ENCODE results near the gene GPR173.

DNA sequence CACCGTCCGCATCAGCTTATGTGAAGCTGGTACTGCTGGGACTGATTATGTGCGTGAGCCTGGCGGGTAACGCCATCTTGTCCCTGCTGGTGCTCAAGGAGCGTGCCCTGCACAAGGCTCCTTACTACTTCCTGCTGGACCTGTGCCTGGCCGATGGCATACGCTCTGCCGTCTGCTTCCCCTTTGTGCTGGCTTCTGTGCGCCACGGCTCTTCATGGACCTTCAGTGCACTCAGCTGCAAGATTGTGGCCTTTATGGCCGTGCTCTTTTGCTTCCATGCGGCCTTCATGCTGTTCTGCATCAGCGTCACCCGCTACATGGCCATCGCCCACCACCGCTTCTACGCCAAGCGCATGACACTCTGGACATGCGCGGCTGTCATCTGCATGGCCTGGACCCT is 28.1 kb downstream of the GPR173 start:
- TF ChIP-seq, protein P1, sequence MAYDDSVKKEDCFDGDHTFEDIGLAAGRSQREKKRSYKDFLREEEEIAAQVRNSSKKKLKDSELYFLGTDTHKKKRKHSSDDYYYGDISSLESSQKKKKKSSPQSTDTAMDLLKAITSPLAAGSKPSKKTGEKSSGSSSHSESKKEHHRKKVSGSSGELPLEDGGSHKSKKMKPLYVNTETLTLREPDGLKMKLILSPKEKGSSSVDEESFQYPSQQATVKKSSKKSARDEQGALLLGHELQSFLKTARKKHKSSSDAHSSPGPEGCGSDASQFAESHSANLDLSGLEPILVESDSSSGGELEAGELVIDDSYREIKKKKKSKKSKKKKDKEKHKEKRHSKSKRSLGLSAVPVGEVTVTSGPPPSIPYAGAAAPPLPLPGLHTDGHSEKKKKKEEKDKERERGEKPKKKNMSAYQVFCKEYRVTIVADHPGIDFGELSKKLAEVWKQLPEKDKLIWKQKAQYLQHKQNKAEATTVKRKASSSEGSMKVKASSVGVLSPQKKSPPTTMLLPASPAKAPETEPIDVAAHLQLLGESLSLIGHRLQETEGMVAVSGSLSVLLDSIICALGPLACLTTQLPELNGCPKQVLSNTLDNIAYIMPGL (CRISPR knock-in tag; IDR thresholded peaks at IDR 0.05): no peak
- TF ChIP-seq, protein P2, sequence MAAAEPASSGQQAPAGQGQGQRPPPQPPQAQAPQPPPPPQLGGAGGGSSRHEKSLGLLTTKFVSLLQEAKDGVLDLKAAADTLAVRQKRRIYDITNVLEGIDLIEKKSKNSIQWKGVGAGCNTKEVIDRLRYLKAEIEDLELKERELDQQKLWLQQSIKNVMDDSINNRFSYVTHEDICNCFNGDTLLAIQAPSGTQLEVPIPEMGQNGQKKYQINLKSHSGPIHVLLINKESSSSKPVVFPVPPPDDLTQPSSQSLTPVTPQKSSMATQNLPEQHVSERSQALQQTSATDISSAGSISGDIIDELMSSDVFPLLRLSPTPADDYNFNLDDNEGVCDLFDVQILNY (CRISPR knock-in tag; IDR thresholded peaks at IDR 0.05): no peak
- TF ChIP-seq, protein P3, sequence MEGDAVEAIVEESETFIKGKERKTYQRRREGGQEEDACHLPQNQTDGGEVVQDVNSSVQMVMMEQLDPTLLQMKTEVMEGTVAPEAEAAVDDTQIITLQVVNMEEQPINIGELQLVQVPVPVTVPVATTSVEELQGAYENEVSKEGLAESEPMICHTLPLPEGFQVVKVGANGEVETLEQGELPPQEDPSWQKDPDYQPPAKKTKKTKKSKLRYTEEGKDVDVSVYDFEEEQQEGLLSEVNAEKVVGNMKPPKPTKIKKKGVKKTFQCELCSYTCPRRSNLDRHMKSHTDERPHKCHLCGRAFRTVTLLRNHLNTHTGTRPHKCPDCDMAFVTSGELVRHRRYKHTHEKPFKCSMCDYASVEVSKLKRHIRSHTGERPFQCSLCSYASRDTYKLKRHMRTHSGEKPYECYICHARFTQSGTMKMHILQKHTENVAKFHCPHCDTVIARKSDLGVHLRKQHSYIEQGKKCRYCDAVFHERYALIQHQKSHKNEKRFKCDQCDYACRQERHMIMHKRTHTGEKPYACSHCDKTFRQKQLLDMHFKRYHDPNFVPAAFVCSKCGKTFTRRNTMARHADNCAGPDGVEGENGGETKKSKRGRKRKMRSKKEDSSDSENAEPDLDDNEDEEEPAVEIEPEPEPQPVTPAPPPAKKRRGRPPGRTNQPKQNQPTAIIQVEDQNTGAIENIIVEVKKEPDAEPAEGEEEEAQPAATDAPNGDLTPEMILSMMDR (IDR thresholded peaks at IDR 0.05): no peak
- no peak for TF ChIP-seq ESRRA (CRISPR knock-in tag; IDR thresholded peaks at IDR 0.05; ENCODE audit: borderline replicate concordance)
- TF ChIP-seq, protein P4, sequence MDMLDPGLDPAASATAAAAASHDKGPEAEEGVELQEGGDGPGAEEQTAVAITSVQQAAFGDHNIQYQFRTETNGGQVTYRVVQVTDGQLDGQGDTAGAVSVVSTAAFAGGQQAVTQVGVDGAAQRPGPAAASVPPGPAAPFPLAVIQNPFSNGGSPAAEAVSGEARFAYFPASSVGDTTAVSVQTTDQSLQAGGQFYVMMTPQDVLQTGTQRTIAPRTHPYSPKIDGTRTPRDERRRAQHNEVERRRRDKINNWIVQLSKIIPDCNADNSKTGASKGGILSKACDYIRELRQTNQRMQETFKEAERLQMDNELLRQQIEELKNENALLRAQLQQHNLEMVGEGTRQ (CRISPR knock-in tag; IDR thresholded peaks at IDR 0.05): no peak
- TF ChIP-seq, protein P5, sequence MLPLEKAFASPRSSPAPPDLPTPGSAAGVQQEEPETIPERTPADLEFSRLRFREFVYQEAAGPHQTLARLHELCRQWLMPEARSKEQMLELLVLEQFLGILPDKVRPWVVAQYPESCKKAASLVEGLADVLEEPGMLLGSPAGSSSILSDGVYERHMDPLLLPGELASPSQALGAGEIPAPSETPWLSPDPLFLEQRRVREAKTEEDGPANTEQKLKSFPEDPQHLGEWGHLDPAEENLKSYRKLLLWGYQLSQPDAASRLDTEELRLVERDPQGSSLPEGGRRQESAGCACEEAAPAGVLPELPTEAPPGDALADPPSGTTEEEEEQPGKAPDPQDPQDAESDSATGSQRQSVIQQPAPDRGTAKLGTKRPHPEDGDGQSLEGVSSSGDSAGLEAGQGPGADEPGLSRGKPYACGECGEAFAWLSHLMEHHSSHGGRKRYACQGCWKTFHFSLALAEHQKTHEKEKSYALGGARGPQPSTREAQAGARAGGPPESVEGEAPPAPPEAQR (CRISPR knock-in tag; IDR thresholded peaks at IDR 0.05): no peak

Measured in WTC11 (cell line).